SJSA1 (cell line): ENCODE measurements around the gene TMEM243. TPM values are rescaled to one million over a fixed set of nuclear protein-coding genes. Genes with fewer than 3 reads are reported as not detected.
"Not testable (repeated sequence)": the region's sequence is repeated elsewhere in the genome, so short reads cannot be mapped to it uniquely, and the experiment has no call there.

ENCODE experiments used
- DNase-seq, 2 experiments: peaks; one replicate each; pipeline ENCODE4 v3.0.0-alpha.2; 2015 to 2020; ENCODE audit warnings: low spot score in 2 of 2, low read depth in 1 of 2
- H3K27ac ChIP-seq: fragments of 250-450 bp; sonication (Bioruptor Pico); 2 replicates; pipeline ENCODE4 v1.5.1; 2020; ENCODE audit warnings: mild to moderate bottlenecking, moderate library complexity
- H3K27me3 ChIP-seq: fragments of 250-450 bp; sonication (Bioruptor Pico); replicated peaks from 2 replicates; pipeline ENCODE4 v1.5.1; 2020; ENCODE audit warnings: mild to moderate bottlenecking, moderate library complexity
- H3K36me3 ChIP-seq: fragments of 250-450 bp; sonication (Bioruptor Pico); 2 replicates; pipeline ENCODE4 v1.5.1; 2020; ENCODE audit warnings: mild to moderate bottlenecking
- H3K4me1 ChIP-seq: fragments of 250-450 bp; sonication (Bioruptor Pico); replicated peaks from 2 replicates; pipeline ENCODE4 v1.6.1; 2021; ENCODE audit warnings: mild to moderate bottlenecking
- H3K4me3 ChIP-seq: fragments of 250-450 bp; sonication (Bioruptor Pico); 2 replicates; pipeline ENCODE4 v1.5.1; 2020; ENCODE audit warnings: mild to moderate bottlenecking
- H3K9me3 ChIP-seq: fragments of 250-450 bp; sonication (Bioruptor Pico); replicated peaks from 2 replicates; pipeline ENCODE4 v1.5.1; 2020; ENCODE audit warnings: mild to moderate bottlenecking
- total RNA-seq: library from RNA; depleted of rRNA; stranded (reverse); fragments of >200 nt; shearing (Covaris generic); gene quantifications from 2 replicates; pipeline ENCODE4 v1.2.3, GENCODE V29; 2014; rRNA removed

The TMEM243 gene
- total RNA-seq: 69.9 and 104 TPM in 2 replicates

- no peaks in the 10 kb centered on the region for H3K9me3 ChIP-seq
- peak within 1 kb of the TSS; percentile 55 for H3K27ac ChIP-seq
- peak in 1 of 2 experiments; percentile 77 for DNase-seq
- H3K27me3 ChIP-seq: no peaks in the 10 kb centered on the region
- peaks cover 28% of the 10 kb centered on the region for H3K36me3 ChIP-seq
- peaks cover 36% of the 10 kb centered on the region for H3K4me1 ChIP-seq
- H3K4me3 ChIP-seq: peak within 1 kb of the TSS; percentile 72
These were observed at the start of gene TMEM243 for GRCh38 chr7:87219545-87220025. Gene TMEM243, minus strand, starts transcription at chr7:87219732. Its CDS starts 229 bp downstream, at chr7:87219503.

GRCh38 chr7:87267239-87267900, 47.8 kb upstream of the TMEM243 start:
- DNase-seq: no peak
- no peak overlapping the region for H3K27ac ChIP-seq
- H3K4me3 ChIP-seq: no peak overlapping the region
- H3K9me3 ChIP-seq: no peaks in the 10 kb centered on the region
- no peaks in the 10 kb centered on the region; the same call in 1 of the 2 replicates for H3K27me3 ChIP-seq
- no peaks in the 10 kb centered on the region for H3K36me3 ChIP-seq
- no peaks in the 10 kb centered on the region for H3K4me1 ChIP-seq

- H3K4me3 ChIP-seq: no peak overlapping the region
These were observed 44.0 kb upstream of the TMEM243 start for GRCh38 chr7:87263537-87263936.

GRCh38 chr7:87253589-87254087, 34.1 kb upstream of the TMEM243 start:
- DNase-seq: no peak

More at GRCh38 chr7:87263537-87263936, 44.0 kb upstream of the TMEM243 start:
- no peak for DNase-seq
- H3K27me3 ChIP-seq: no peaks in the 10 kb centered on the region; the same call in 1 of the 2 replicates
- H3K36me3 ChIP-seq: no peaks in the 10 kb centered on the region
- no peaks in the 10 kb centered on the region for H3K9me3 ChIP-seq
- no peak overlapping the region for H3K27ac ChIP-seq
- no peaks in the 10 kb centered on the region for H3K4me1 ChIP-seq

GRCh38 chr7:87245671-87246070, 26.1 kb upstream of the TMEM243 start:
- H3K27me3 ChIP-seq: peaks cover 11% of the 10 kb centered on the region; the same call in 1 of the 2 replicates
- H3K4me3 ChIP-seq, H3K27ac ChIP-seq, DNase-seq, H3K4me1 ChIP-seq, H3K36me3 ChIP-seq, H3K9me3 ChIP-seq: not testable (repeated sequence)

More at GRCh38 chr7:87253589-87254087, 34.1 kb upstream of the TMEM243 start:
- no peaks in the 10 kb centered on the region for H3K4me1 ChIP-seq
- no peaks in the 10 kb centered on the region for H3K36me3 ChIP-seq
- H3K27ac ChIP-seq: no peak overlapping the region
- H3K27me3 ChIP-seq: peaks cover 17% of the 10 kb centered on the region
- H3K9me3 ChIP-seq: no peaks in the 10 kb centered on the region
- no peak overlapping the region for H3K4me3 ChIP-seq

GRCh38 chr7:87238464-87239051, 19.0 kb upstream of the TMEM243 start:
- H3K27ac ChIP-seq, H3K27me3 ChIP-seq, H3K9me3 ChIP-seq, DNase-seq, H3K36me3 ChIP-seq, H3K4me3 ChIP-seq: not testable (repeated sequence)
- peaks cover 16% of the 10 kb centered on the region for H3K4me1 ChIP-seq

- DNase-seq: no peak
- no peak overlapping the region for H3K4me3 ChIP-seq
- no peaks in the 10 kb centered on the region for H3K27me3 ChIP-seq
- no peaks in the 10 kb centered on the region for H3K36me3 ChIP-seq
- peaks cover 30% of the 10 kb centered on the region for H3K4me1 ChIP-seq
- no peak overlapping the region for H3K27ac ChIP-seq
- H3K9me3 ChIP-seq: no peaks in the 10 kb centered on the region
These were observed 15.4 kb upstream of the TMEM243 start for GRCh38 chr7:87234949-87235348.

- H3K27ac ChIP-seq: no peak overlapping the region
- no peaks in the 10 kb centered on the region; the same call in 1 of the 2 replicates for H3K27me3 ChIP-seq
- H3K36me3 ChIP-seq: no peaks in the 10 kb centered on the region
- H3K4me3 ChIP-seq: no peak overlapping the region
- no peaks in the 10 kb centered on the region for H3K9me3 ChIP-seq
- DNase-seq: no peak
- H3K4me1 ChIP-seq: peaks cover 30% of the 10 kb centered on the region
These were observed 12.2 kb upstream of the TMEM243 start for GRCh38 chr7:87231711-87232110.

- Histone ChIP-seq H3K4me3 (no peak overlapping the region), H3K27me3 (no peaks in the 10 kb centered on the region; the same call in 1 of the 2 replicates)
These were observed 11.7 kb upstream of the TMEM243 start for GRCh38 chr7:87231258-87231657.

GRCh38 chr7:87226495-87226894, 7.0 kb upstream of the TMEM243 start:
- H3K36me3 ChIP-seq: no peaks in the 10 kb centered on the region
- no peak overlapping the region for H3K4me3 ChIP-seq

More at GRCh38 chr7:87231258-87231657, 11.7 kb upstream of the TMEM243 start:
- Histone ChIP-seq H3K36me3 (no peaks in the 10 kb centered on the region), H3K4me1 (peaks cover 30% of the 10 kb centered on the region), H3K9me3 (no peaks in the 10 kb centered on the region), H3K27ac (no peak overlapping the region)
- no peak for DNase-seq

GRCh38 chr7:87225696-87226095, 6.2 kb upstream of the TMEM243 start:
- Histone ChIP-seq H3K27ac (no peak overlapping the region), H3K36me3 (no peaks in the 10 kb centered on the region), H3K4me1 (peaks cover 8% of the 10 kb centered on the region), H3K27me3 (no peaks in the 10 kb centered on the region; the same call in 1 of the 2 replicates), H3K9me3 (no peaks in the 10 kb centered on the region), H3K4me3 (no peak overlapping the region)
- DNase-seq: no peak

More at GRCh38 chr7:87226495-87226894, 7.0 kb upstream of the TMEM243 start:
- Histone ChIP-seq H3K9me3 (no peaks in the 10 kb centered on the region), H3K4me1 (peaks cover 9% of the 10 kb centered on the region), H3K27me3 (no peaks in the 10 kb centered on the region; the same call in 1 of the 2 replicates), H3K27ac (no peak overlapping the region)
- DNase-seq: no peak

GRCh38 chr7:87223666-87224065, 4.1 kb upstream of the TMEM243 start:
- no peak overlapping the region for H3K27ac ChIP-seq
- H3K27me3 ChIP-seq: no peaks in the 10 kb centered on the region; the same call in 1 of the 2 replicates
- no peaks in the 10 kb centered on the region for H3K9me3 ChIP-seq
- H3K4me1 ChIP-seq: peaks cover 8% of the 10 kb centered on the region
- H3K36me3 ChIP-seq: peaks cover 7% of the 10 kb centered on the region
- DNase-seq: no peak
- H3K4me3 ChIP-seq: no peak overlapping the region

GRCh38 chr7:87220734-87221215, 1.2 kb upstream of the TMEM243 start:
- Histone ChIP-seq H3K9me3 (no peaks in the 10 kb centered on the region), H3K36me3 (peaks cover 25% of the 10 kb centered on the region), H3K27me3 (no peaks in the 10 kb centered on the region), H3K4me1 (peaks cover 24% of the 10 kb centered on the region), H3K4me3 (peak overlapping the region; percentile 72), H3K27ac (no peak overlapping the region)
- no peak for DNase-seq
